HG02870 (cell line): ENCODE measurements around the gene TULP1.
"Not testable (repeated sequence)": the region's sequence is repeated elsewhere in the genome, so short reads cannot be mapped to it uniquely, and the experiment has no call there.

ENCODE experiments used
- ATAC-seq: cut with Tn5 transposase; IDR thresholded peaks from one replicate; pipeline ENCODE4 v1.9.1; 2021; ENCODE audit warnings: mild to moderate bottlenecking, moderate library complexity; ENCODE audit not compliant: unreplicated experiment

The TULP1 gene

DNA sequence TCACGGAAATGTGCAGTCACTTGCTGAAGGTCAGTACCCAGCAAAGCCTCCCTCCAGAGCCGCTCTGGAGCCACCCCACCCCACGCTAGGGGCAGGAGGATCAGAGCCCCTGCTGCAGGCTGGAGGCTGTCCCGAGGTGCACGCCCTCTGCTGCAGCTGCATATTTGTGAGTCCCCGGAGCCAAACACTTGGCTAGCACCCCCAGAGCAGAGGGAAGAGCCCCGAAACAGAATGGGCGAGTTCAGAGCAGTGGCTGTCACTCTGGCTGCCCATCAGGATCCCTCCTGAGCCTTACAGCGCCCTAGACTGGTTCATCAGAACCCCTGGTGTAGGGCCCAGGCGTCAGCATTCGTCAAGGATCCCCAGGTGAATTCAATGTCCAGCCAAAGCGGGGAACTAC, 9.5 kb upstream of the TULP1 start:
- ATAC-seq = no peak

DNA sequence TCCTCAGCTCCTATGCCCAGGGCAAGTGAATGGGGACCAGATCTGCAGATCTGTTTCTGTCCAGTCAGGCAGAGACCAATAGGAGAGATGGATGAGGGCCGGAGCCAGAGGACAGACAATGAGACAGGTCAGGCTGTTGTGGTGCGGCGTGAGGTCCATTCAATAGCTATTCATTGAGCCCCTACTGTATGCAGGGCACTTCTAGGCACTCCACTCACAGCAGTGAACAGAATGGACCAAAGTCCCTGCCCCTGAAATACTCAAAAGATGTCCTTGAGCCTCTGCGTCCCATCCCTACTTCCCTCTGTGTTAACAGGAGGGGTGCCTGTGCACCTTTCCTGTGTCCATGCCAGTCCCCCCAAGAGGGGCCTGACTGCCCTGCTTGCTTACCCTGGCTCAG, 8.5 kb upstream of the TULP1 start:
- no peak for ATAC-seq

DNA sequence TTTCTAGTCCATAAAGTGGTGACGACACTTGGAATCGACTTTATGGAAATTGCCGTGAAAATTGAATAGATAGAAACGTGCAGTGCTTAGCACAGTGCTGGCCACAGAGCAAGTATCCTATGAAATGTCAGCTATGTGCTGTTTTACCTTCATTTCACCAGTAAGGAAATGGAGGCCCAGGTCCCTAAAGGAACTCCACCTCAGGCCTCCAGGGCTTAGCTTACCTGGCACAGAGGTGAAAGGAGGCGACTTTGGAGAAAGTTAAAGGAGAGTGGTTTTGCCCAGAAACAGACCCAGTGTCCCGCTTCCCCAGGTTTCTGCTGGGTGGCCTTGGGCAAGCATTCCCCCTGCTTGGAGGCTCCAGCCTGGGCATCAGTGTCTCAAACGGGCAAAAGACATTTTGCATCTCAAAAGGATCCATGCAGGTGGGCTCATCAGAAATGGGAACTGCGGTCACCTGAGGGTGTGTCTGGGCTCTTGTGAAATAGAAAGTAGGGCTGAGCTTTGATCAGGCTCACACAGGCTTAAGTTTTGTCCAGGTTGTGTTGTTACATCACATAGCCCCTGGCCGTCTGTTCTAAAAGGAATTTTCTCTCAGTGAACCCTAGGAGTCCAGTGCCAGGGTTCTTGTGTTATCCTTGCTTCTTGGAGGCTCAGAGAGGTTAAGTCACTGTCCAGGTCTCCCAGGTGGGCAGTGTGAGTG, 6.8 kb upstream of the TULP1 start:
- no peak for ATAC-seq

DNA sequence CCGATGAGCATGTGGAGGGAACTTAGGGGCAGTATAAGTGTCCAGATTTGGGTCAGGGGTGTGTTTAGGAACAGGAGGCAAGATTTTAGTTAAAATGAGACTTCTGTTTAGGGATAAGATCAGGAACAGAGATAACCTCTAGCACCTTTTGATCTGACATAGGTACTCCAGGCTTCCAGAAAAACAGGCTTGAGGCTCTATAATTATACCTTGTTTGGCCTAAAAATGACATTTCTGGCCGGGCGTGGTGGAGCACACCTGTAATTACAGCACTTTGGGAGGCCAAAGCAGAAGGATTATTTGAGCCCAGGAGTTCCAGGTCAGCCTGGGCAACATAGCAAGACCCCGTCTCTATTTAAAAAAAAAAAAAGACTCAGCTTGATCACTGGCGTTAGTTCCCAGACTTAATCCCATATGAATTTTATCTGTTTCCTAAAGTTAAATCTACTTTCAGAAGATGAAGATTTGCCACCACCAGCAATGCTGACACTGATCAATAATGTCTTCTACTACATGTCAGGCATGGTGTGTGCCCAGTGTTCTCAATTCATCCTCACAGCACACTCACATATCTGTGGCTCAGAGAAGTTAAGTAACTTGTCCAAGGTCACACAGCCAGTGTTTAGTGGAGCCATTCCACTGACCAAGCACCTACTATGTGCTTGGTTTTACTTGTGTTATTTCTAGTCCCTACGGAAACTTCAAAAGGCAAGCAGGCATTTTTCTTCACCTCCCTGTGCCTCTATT, 6.0 kb upstream of the TULP1 start:
- no peak for ATAC-seq

DNA sequence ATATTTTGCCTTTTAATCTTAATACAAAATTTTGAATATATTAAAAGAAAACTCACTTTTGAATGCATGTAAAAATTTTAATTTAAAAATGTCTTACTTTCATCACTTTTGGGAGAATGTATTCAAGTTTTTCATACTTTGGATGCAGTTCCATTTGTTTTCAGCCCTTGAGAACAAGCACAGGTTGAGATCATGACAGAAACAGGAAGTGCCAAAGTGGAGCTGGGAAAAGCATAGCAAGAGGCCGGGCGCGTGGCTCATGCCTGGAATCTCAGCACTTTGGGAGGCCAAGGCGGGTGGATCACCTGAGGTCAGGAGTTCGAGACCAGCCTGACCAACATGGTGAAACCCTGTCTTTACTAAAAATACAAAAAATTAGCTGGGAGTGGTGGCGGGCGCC, 5.3 kb upstream of the TULP1 start:
- ATAC-seq = not testable (repeated sequence)

DNA sequence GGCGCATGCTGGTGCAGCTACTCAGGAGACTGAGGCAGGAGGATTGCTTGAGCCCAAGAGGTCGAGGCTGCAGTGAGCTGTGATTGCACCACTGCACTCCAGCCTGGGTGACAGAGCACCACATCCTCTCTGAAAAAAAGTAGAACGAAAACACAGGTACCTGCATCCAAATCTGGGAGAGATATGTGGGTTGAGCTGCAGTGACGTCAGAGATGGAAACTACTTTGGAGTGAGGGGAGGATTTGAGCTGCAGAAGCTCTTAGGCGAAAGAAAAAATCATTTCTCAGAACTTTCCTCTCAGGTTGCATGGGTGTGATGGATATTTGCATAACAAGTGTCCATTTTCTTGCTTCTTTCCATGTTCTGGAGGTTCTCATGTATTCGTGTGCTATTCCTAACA, 4.0 kb upstream of the TULP1 start:
- ATAC-seq = no peak

DNA sequence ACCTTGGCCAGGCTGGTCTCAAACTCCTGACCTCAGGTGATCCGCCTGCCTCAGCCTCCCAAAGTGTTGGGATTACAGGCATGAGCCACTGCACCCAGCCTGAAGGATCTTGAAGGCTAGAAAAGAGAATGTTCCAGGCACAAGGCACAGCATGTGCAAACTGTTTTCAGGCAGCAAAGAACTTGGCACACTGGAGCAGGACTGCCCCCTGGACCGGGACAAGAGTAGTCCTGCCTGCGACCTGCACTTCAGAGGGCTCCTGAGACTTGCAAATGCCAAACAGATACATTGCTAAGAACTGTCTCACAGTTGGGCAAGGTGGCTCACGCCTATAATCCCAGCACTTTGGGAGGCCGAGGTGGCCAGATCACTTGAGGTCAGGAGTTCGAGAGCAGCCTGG, 3.2 kb upstream of the TULP1 start:
- ATAC-seq = not testable (repeated sequence)

DNA sequence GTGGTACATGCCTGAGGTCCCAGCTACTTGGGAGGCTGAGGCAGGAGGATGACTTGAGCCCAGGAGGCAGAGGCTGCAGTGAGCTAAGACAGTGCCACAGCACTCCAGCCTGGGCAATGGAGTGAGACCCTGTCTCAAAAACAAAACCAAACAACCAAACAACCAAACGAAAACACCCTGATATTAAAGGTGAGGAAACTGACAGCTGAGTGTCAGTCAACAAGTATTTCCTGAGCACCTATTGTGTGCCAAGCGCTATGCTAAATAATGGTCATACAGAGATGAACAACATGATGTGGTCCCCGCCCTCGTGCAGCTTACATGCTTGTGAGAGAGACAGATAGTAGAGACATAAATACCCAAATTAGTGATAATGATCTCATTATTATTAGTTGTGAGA, 1.9 kb upstream of the TULP1 start:
- ATAC-seq = no peak

DNA sequence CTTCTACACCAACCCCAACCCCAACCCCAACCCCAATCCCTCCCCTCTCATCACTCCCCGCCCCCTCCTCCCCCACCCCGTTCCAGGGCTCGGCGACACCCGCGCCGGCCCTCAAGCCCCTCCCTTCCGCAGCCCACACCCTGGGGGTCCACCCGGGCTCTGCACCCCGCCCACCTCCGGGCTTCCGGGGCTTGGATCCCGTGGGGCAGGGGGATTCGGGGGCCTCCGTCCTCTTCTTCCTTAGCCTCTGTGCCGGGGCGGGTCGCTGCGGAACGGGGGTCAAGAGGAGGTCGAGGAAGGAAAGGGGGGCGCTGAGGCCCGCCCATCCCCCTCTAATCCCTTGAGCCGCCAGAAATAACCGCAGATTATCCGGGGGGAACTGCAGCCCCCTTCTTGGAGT, 690 bp downstream of the TULP1 start:
- no peak for ATAC-seq

DNA sequence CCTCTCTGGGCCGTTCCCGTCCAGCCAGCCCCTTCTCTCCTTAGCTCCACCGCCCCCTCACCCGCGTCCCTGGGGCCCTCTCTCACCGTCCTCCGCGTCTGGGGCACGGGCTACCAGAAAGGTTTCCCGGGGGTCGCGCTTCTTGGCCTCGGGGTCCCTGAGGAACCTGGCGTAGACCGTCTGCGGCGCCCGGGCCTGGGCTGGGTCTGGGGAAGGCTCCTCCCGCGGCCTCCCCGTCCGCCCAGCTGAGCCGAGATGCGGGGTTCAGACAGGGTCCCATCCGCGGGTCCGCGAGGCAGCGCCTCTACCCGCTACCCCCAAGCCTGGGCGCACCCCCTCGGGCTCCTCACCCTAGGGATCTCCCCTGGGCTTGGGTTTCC, 1.1 kb downstream of the TULP1 start:
- no peak for ATAC-seq

DNA sequence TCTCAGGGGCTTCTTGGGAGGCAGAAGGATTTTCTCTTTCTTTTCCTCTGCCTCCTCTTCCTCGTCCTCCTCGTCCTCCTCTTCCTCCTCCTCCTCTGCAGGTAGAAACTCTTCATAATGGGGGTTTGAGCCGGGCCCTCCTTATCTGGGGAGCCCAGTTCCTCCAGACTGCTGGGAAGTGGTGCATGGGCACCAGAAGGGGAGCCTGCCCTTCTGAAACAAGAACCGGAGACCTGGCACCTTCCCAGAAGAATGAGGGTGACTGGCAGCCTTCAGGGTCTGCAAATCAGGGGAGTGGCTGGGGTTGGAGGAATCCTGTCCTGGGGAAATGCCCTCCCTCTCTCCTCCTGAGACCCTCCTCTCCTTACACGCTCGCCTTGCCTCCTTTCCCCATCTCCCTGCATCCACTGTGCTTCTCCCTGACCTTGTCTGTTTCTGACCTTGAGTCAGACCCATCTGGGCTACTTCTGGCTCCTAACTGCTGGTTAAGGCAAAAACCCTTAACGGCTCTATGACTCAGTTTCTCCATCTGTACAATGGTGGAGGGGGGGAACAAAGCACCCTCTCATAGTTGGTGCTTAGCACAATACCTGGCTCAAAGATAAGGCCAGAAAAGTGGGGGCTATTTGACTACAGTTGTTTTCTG, 1.7 kb downstream of the TULP1 start:
- ATAC-seq = no peak

DNA sequence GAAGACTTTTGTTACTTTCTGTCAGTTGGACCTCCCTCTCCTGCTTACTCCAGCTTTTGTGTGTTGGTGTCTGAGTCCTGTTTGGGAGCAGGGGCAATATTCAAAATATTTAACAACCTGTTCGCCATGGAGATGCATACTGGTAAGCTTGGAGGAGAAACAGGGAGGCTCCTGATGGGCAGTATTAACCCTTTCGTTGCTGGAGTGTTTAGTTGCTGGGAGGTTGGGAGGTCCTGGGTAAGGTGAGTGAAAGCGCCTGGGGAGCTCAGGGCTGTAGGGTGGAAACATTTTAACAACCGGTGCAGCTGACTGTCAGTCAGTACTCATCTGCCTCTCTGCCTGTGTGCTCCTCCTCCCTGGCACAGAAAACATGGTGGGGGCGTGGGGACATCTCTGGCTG, 4.2 kb downstream of the TULP1 start:
- no peak for ATAC-seq

DNA sequence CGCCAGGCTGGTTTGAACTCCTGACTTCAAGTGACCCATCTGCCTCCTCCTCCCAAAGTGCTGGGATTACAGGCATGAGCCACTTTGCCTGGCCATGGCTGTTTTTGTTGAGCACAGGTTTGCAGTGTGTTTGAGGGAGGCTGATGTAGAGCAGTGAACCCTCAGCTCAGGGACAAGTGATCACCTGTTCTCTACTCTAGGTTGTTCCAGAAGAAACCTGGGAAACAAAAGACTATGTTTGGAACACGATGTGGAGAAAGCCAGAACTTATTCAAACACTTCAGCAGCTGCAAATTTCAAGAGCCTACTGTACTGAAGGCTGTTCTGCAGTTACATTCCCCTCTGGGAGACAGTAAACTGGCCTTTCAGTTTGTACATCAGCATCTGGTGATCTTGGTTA, 4.7 kb downstream of the TULP1 start:
- no peak for ATAC-seq

DNA sequence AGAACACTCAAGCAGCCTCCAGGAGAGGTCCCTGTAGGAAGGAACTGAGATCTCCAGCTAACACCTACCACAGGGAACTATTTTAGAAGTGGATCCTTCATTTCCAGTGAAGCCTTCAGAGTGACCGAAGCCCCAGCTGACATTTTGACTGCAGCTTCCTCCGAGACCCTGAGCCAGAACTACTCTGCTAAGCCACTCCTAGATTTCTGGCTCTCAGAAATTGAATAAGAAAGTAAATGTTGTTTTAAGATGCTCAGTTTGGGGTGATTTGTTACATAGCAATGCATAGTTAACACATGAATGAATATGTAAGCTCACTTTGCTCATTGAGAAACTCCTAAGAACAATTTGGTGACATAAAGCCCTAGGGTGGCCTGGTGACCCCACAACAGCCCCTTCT, 5.5 kb downstream of the TULP1 start:
- no peak for ATAC-seq

DNA sequence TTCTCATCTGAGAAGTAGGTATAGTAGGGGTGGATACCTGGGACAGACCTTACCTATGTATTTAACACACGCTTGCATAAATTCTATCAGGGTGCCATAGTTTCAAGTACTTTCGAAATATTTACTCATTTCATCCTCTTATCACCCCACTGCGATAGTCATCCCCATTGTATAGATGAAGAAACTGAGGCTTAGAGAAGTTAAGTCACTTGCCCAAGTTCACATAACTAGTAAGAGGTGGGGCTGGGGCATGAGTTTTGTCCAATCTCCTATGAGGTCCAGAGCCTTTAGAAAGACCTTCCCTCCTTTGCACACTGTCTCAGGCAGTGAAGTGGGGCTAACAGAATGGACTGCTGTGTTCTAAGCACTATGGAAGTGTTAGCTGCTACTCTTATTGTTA, 6.2 kb downstream of the TULP1 start:
- ATAC-seq = no peak

DNA sequence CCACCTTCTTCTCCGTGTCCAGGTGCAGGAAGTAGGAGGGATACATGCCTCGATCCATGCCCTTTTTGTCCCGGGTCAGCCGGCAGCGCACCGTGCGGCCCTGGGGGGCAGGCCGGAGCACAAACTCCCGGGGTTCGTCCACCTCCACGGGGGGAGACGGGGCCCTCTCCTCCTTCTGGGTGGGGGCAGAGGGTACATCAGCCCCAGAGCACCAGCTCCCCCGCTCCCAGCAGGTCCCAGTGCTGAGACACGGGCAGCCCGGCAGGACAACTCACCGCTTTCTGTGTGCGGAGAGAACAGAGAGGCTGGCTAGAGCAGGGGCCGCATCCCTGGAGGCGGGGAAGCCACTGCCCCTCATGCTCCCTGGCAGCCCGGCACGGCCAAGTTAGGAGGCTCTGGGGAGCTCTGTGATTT, 6.7 kb downstream of the TULP1 start:
- no peak for ATAC-seq

DNA sequence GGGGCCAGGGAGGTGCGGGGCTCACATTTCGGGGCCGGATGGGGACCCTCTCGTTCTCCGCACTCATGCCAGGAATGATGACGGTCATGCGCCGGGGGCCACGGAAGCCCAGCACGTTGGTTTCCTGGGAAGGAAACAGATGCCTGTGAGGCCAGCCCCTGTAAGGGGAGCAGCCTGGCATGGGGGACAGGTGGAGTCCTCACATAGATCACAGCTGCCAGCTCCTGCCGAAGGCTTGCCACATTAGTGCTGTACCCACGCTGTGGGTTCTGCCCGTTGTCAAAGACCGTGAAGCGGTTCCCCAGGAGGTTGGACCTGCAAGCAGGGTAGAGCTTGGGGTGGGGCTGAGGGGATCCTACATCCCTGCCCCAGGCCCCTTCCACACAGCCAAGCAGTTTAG, 9.2 kb downstream of the TULP1 start:
- no peak for ATAC-seq

DNA sequence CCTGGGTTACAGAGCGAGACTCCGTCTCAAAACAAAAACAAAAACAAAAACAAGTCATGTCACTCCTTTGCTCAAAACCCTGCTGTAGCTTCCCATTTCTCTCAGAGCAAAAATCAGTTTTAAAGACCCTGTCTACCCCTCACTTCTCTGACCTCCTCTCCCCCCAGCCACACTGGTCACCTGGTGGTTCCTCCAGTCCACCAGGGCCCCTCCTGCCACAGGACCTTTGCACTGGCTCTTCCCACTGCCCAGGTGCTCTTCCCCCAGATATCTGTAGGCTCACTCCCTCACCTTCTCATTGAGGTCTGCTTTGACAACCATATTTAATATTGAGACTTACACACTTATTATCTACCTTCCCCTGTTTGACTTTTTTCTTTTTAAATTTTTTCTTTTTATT, 10.9 kb downstream of the TULP1 start:
- no peak for ATAC-seq

DNA sequence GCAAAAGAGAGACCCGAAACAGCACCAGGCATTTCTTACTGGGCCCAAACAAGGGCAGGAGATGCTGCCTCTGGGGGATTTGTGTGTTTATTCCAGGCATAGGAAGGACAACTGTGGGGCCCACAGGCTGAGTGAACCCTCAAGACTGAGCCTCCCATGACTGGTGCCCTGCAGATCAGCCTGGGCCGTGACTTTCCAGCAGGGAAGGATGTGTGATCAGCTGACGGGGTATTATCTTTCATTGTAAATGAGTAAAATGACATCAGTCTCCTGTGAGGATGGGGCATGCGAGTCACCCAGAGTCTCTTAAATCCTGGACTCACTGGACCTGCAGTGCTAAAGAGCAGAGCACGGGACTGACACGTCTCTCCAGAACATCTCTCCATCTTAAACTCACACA, 11.9 kb downstream of the TULP1 start:
- no peak for ATAC-seq

DNA sequence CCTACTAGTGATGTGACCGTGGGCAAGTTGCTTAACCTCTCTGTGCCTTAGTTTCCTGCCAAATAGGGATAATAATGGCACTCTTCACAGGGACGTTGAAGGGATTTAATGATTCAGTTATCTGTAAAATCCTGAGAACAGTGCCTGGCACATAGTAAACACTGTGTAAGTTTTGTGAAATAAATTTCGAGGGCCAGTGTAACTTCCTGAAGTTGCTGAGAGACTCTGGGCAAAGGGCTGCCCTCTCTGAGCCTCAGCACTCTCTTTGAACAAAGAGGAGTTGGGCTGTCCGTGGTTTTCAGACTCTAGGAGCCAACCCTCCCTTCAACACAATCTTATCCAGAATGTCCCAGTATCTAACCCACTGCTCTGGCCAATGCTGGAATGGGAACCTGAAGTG, 13.3 kb downstream of the TULP1 start:
- ATAC-seq = no peak

DNA sequence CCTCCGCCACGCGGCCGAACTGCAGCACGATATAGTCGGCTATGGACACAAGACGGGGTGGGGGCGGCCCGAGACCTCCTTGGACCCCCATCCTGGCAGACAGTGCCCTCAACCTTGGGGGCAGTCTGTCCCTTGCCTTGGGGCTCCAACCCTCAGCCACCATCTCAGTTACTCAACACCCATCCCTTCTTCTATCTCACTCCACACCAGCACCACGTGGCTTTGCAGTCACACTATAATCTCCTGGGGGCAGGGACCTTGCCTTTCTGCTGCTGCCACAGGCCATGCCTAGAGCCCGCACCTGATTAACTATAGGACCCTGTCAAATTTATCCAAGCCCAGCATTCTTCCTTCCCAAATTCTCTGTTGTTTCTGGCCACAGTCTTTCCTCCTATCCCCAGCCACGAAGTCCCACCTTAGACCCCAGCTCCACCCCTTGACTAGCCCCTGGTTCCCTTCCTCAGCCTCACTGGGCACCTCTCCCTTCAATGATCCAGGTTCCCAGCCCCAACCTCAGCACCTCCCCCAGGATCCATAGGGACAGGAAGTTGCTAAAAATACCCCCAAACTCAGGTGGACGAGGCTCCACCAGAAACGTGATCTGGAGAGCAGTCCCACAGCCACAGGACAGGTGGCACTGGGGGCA, 14.2 kb downstream of the TULP1 start:
- ATAC-seq = no peak
